Body of pancreas (tissue), 4 donors: ENCODE data around the gene GRIA1. TPM values are rescaled to one million over a fixed set of nuclear protein-coding genes. Genes with fewer than 3 reads are reported as not detected.

Source experiments
- ATAC-seq: fragments of 150-250 bp; one replicate; pipeline ENCODE4 v1.9.1; 2016
- DNase-seq, 4 donors: peaks; one replicate each; pipeline ENCODE4 v3.0.0-alpha.2; 2019
- H3K27ac ChIP-seq, 4 donors: fragments of 200-600 bp; sonication (generic); 1 replicate in 3 of 4; 2 replicates in 1 of 4; pipeline versions ENCODE4 v1.5.1 to v1.6.1; 2016 to 2019; ENCODE audit warnings: mild to moderate bottlenecking in 1 of 4, mixed read lengths in 1 of 4, moderate library complexity in 1 of 4
- H3K27me3 ChIP-seq, 2 donors: fragments of 200-600 bp; sonication (generic); one replicate each; pipeline ENCODE4 v1.6.0; 2016; ENCODE audit warnings: mild to moderate bottlenecking in 1 of 2
- H3K36me3 ChIP-seq, 2 donors: fragments of 200-600 bp; sonication (generic); replicated peaks in 1 of 2; 2 replicates each; pipeline ENCODE4 v1.5.1; 2016; ENCODE audit warnings: low read depth in 2 of 2; ENCODE audit not compliant: insufficient read depth in 1 of 2
- H3K4me1 ChIP-seq: fragments of 200-600 bp; sonication (generic); one replicate; pipeline ENCODE4 v1.6.0; 2016
- H3K4me3 ChIP-seq, 2 donors: fragments of 200-600 bp; sonication (generic); 1 replicate in 1 of 2; 2 replicates in 1 of 2; pipeline ENCODE4 v1.5.1; 2016 to 2019
- H3K9me3 ChIP-seq, 3 donors: fragments of 200-600 bp; sonication (generic); 1 replicate in 2 of 3; 2 replicates in 1 of 3; pipeline ENCODE4 v1.5.1; 2016
- POLR2A ChIP-seq, 3 donors: fragments of 450-650 bp; IDR thresholded peaks; one replicate each; pipeline ENCODE4 v1.6.1; 2016; ENCODE audit warnings: antibody characterized with exemption in 3 of 3, mild to moderate bottlenecking in 2 of 3
- WGBS, 2 donors: methylation state at CpG; one replicate each; pipeline ENCODE4 v1.1.5; 2017; 5-methylcytosine and 5-hydroxymethylcytosine counted together
- intact Hi-C: fragments of 100-400 bp; cut with DNase I; formaldehyde crosslinking; loops from one replicate; pipeline ENCODE4 v1.15.1; 2023
- total RNA-seq, 2 donors: library from RNA; depleted of rRNA; stranded (reverse); fragments of >200 nt; gene quantifications; one replicate each; pipeline ENCODE4 v1.1.0, GENCODE V29; 2016
- TF ChIP-seq, protein P1 (sequence below), 7 experiments: fragments of 450-650 bp in 4 of 7; fragments of 200-600 bp in 3 of 7; sonication (generic) in 3 of 7; IDR thresholded peaks; one replicate each; pipeline ENCODE4 v1.5.1; 2016 to 2019; ENCODE audit warnings: antibody characterized with exemption in 7 of 7

The GRIA1 gene
- total RNA-seq, 2 donors from 2014 or later: 0.26 to 2.6 TPM

GRCh38 chr5:153491038-153491744 is 721 bp downstream of the GRIA1 start:
- Histone ChIP-seq H3K27ac (no peak overlapping the region), H3K4me1 (no peaks in the 10 kb centered on the region), H3K36me3 (no peaks in the 10 kb centered on the region), H3K9me3 (no peaks in the 10 kb centered on the region), H3K27me3 (no peaks in the 10 kb centered on the region), H3K4me3 (no peak overlapping the region)
- DNase-seq (no peak), ATAC-seq (no peak)
- intact Hi-C loops: loop anchor here (10.0 kb wide), 1 partner anchor 464 kb away; no protein-coding TSS in a partner anchor
- TF ChIP-seq POLR2A (IDR thresholded peaks at IDR 0.05): no peak
- TF ChIP-seq, protein P1, sequence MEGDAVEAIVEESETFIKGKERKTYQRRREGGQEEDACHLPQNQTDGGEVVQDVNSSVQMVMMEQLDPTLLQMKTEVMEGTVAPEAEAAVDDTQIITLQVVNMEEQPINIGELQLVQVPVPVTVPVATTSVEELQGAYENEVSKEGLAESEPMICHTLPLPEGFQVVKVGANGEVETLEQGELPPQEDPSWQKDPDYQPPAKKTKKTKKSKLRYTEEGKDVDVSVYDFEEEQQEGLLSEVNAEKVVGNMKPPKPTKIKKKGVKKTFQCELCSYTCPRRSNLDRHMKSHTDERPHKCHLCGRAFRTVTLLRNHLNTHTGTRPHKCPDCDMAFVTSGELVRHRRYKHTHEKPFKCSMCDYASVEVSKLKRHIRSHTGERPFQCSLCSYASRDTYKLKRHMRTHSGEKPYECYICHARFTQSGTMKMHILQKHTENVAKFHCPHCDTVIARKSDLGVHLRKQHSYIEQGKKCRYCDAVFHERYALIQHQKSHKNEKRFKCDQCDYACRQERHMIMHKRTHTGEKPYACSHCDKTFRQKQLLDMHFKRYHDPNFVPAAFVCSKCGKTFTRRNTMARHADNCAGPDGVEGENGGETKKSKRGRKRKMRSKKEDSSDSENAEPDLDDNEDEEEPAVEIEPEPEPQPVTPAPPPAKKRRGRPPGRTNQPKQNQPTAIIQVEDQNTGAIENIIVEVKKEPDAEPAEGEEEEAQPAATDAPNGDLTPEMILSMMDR (IDR thresholded peaks at IDR 0.05): no peak
- WGBS, 2 donors: 15 to 18% methylated on average over 14 of the region's 14 CpGs

- intact Hi-C loops: loop anchor here (10.0 kb wide), 1 partner anchor 463 kb away; no protein-coding TSS in a partner anchor
- no peaks in the 10 kb centered on the region for H3K9me3 ChIP-seq
- ATAC-seq (no peak), DNase-seq (no peak)
- no peak overlapping the region for H3K27ac ChIP-seq
- 33 to 36% methylated on average over 8 of the region's 8 CpGs for whole genome bisulfite sequencing, 2 donors
- H3K4me1 ChIP-seq: no peaks in the 10 kb centered on the region
- H3K27me3 ChIP-seq: no peaks in the 10 kb centered on the region
- no peaks in the 10 kb centered on the region for H3K36me3 ChIP-seq
- no peak overlapping the region for H3K4me3 ChIP-seq
- TF ChIP-seq, protein P1 (IDR thresholded peaks at IDR 0.05): no peak
- TF ChIP-seq POLR2A (IDR thresholded peaks at IDR 0.05): no peak
Observed at GRCh38 chr5:153491856-153492255, 1.4 kb downstream of the GRIA1 start.

GRCh38 chr5:153496835-153497234 is 6.4 kb downstream of the GRIA1 start:
- H3K4me1 ChIP-seq: no peaks in the 10 kb centered on the region
- intact Hi-C loops: loop anchor here (10.0 kb wide), 1 partner anchor 458 kb away; no protein-coding TSS in a partner anchor
- no peak for ATAC-seq
- no peak for TF ChIP-seq POLR2A (IDR thresholded peaks at IDR 0.05)
- TF ChIP-seq, protein P1 (IDR thresholded peaks at IDR 0.05): peak in 6 of 7 experiments; percentile 18 to 42 (median 37)
- no peaks in the 10 kb centered on the region for H3K27me3 ChIP-seq
- no peaks in the 10 kb centered on the region for H3K36me3 ChIP-seq
- H3K27ac ChIP-seq: no peak overlapping the region
- DNase-seq: no peak
- 21 to 26% methylated on average over 1 of the region's 1 CpG for WGBS, 2 donors
- no peaks in the 10 kb centered on the region for H3K9me3 ChIP-seq
- H3K4me3 ChIP-seq: no peak overlapping the region

GRCh38 chr5:153498516-153498915 is 8.0 kb downstream of the GRIA1 start:
- no peak for ATAC-seq
- intact Hi-C loops: loop anchor here (10.0 kb wide), 1 partner anchor 456 kb away; no protein-coding TSS in a partner anchor
- DNase-seq: no peak
- Histone ChIP-seq H3K27me3 (no peaks in the 10 kb centered on the region), H3K9me3 (no peaks in the 10 kb centered on the region), H3K27ac (no peak overlapping the region), H3K36me3 (no peaks in the 10 kb centered on the region), H3K4me3 (no peak overlapping the region), H3K4me1 (no peaks in the 10 kb centered on the region)
- TF ChIP-seq POLR2A (IDR thresholded peaks at IDR 0.05): no peak
- TF ChIP-seq, protein P1 (IDR thresholded peaks at IDR 0.05): no peak

- intact Hi-C loops: no loop called here
- TF ChIP-seq POLR2A (IDR thresholded peaks at IDR 0.05): no peak
- TF ChIP-seq, protein P1 (IDR thresholded peaks at IDR 0.05): no peak
- H3K4me1 ChIP-seq: no peaks in the 10 kb centered on the region
- H3K4me3 ChIP-seq: no peak overlapping the region
- H3K36me3 ChIP-seq: no peaks in the 10 kb centered on the region
- H3K27ac ChIP-seq: no peak overlapping the region
- ATAC-seq: no peak
- DNase-seq: no peak
- WGBS, 2 donors: 40 to 42% methylated on average over 2 of the region's 2 CpGs
- H3K27me3 ChIP-seq: no peaks in the 10 kb centered on the region
- H3K9me3 ChIP-seq: no peaks in the 10 kb centered on the region
Observed at GRCh38 chr5:153500178-153500577, 9.7 kb downstream of the GRIA1 start.
